Kidney epithelial cell (primary cell): ENCODE data around the gene IL23R. TPM values are rescaled to one million over a fixed set of nuclear protein-coding genes. Genes with fewer than 3 reads are reported as not detected.
A peak's percentile ranks its signal among the peaks of the same experiment; 100 is the strongest.

Source experiments
- DNase-seq: peaks from one replicate; pipeline ENCODE4 v3.0.0-alpha.2; 2010; ENCODE audit warnings: low read depth
- H3K27me3 ChIP-seq: 2 replicates; pipeline ENCODE4 v1.6.0; 2011; ENCODE audit warnings: low read length; ENCODE audit not compliant: control insufficient read depth, insufficient read depth
- H3K36me3 ChIP-seq: 2 replicates; pipeline ENCODE4 v1.5.1; 2011; ENCODE audit warnings: low read length; ENCODE audit not compliant: control insufficient read depth, insufficient read depth
- H3K4me3 ChIP-seq: 2 replicates; pipeline ENCODE4 v1.5.1; 2011; ENCODE audit warnings: low read depth, mild to moderate bottlenecking, control low read depth, low read length
- CTCF ChIP-seq: IDR thresholded peaks from 2 replicates; pipeline ENCODE4 v1.5.1; 2011; ENCODE audit warnings: mild to moderate bottlenecking, moderate library complexity, low read length, control low read depth, inconsistent platforms; ENCODE audit not compliant: insufficient read depth, poor library complexity, severe bottlenecking
- total RNA-seq: library from RNA; depleted of rRNA; stranded (reverse); fragments of >200 nt; gene quantifications from 2 replicates; pipeline ENCODE4 v1.2.3, GENCODE V29; 2015

IL23R gene
- total RNA-seq, 1 donor from 2014 or later: not detected

DNA sequence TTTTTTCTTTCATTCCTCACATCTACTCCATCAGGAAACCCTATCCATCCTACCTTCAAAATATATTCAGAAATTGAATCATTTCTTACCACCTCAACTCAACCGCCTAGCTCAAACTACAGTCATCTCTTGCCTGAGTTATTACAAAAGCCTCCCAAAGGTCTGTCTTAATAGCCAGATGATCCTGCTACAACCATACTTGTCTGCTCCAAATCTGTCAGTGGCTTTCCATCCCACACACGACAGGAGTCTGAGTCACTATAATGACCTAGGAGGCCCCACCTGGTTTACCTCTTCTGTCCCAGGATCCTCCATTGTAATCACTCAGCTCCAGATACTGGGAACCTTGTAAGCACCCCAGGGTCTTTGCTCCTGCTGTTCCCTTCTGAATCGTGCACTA, 104.3 kb downstream of the IL23R start:
- no peaks in the 10 kb centered on the region for H3K27me3 ChIP-seq
- no peaks in the 10 kb centered on the region for H3K36me3 ChIP-seq
- DNase-seq: no peak
- no peak overlapping the region for H3K4me3 ChIP-seq
- TF ChIP-seq CTCF: no peak

DNA sequence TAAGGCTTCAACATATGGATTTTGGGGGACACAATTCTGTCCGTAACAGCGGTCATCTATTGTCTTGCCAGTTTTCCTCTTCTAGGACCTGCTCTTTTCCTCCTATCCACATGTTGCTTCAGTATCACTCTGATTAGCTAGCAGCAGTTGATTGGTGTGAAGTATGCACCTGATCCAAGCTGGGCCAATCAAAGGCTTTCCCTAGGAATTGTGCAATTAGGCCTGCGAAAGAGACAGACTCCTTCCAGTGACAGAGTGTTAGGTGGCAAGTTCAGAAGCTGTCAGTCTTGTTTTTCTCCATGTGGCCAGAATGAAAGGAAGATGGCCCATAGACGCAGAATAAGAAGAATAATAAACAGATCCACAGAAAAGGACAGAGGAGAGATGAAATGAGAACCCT, 107.3 kb downstream of the IL23R start:
- TF ChIP-seq CTCF: no peak
- DNase-seq: no peak
- Histone ChIP-seq H3K27me3 (no peaks in the 10 kb centered on the region), H3K36me3 (no peaks in the 10 kb centered on the region), H3K4me3 (no peak overlapping the region)

DNA sequence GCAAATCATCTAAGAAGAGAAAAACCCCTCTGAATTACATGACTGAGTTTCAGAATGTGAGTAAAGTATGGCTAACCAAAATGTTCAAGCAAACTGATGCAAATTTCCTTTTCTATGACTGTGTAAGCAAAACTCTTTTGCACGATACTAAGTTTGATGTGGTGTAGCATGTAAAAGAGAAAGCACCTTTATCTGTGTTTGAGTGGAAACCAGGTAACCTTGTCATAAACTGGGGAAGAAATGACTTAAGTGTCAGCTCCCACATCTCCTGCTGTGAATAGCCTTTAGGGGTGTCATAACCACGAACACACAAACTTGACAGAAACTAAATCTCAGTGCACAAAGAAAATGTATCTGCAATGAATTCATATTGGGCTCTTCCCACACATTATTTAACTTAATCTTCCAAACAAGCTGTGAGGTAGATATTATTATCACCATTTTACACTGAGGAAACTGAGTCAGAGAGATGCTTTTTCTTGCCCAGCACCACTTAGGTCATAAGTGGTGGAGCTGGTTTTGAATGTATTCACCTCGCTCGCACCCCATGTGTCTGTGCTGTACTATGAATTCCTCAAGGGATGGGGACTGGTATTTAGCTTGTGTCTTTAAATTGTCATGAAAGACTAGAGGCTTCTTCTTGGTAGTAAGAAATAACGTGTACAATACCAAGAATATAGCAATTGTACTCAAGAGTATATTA, 108.5 kb downstream of the IL23R start:
- Histone ChIP-seq H3K27me3 (no peaks in the 10 kb centered on the region), H3K36me3 (no peaks in the 10 kb centered on the region), H3K4me3 (no peak overlapping the region)
- no peak for TF ChIP-seq CTCF
- no peak for DNase-seq

DNA sequence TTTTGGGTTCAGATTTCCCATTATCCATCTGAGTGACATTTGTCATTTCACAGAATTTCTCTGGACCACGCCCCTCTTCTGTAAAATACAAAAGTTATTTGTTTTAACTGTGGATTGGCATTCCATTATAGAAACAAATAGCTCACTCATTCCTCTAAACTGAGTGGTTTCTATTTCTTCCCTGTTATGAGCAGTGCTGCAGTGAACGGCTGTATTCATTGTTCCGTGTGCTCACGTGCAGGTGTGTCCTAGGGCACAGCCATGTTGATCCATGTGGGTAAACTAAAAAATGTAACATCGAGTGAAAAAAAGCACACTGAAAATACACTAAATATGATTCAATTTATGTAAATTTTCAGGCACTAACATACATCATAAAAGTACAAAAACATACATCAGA, 114.4 kb downstream of the IL23R start:
- H3K4me3 ChIP-seq: no peak overlapping the region
- H3K27me3 ChIP-seq: no peaks in the 10 kb centered on the region
- DNase-seq: no peak
- no peaks in the 10 kb centered on the region for H3K36me3 ChIP-seq
- no peak for TF ChIP-seq CTCF

- TF ChIP-seq CTCF: no peak
- no peak for DNase-seq
Measured at GRCh38 chr1:67281244-67281643, 115.0 kb downstream of the IL23R start.

DNA sequence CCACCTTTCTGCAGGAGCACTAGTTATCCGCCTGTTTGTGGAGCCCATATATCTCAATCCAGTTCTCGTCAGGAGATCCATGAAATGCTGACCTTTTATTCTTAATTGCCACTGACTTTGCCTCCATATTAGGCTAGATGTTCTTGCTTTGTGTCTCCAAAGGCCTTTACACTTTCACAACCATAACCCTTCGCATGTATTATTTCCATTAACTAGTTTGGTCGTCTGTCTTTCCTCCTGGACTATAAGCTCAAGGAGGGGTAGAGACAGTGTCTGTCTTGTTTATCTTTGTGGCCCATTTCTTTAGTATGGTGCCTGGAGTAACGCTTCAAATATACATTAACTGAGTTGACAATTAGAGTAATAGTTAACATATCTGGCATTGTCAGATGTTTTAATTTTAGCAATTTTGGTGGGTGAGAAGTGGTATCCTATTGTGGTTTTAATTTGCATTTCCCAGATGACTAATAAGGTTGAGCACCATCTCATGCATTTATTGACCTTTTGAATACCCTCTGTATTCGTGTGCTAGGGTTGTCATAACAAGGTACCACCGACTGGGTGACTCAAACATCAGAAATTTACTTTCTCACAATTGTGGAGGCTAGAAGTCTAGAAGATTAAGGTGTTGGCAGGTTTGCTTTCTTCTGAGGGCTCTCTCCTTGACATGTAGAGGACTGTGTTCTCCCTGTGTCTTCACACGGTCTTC, 119.7 kb downstream of the IL23R start:
- H3K4me3 ChIP-seq: no peak overlapping the region
- no peak for TF ChIP-seq CTCF
- DNase-seq: peak; percentile 56
- H3K36me3 ChIP-seq: no peaks in the 10 kb centered on the region
- no peaks in the 10 kb centered on the region for H3K27me3 ChIP-seq

More at GRCh38 chr1:67281244-67281643, 115.0 kb downstream of the IL23R start:
- no peak overlapping the region for H3K4me3 ChIP-seq
- no peaks in the 10 kb centered on the region for H3K27me3 ChIP-seq
- no peaks in the 10 kb centered on the region for H3K36me3 ChIP-seq
